Common myeloid progenitor, CD34-positive (primary cell): ENCODE data around the gene AFF4.

Source experiments
- CTCF ChIA-PET: fragments of 350-600 bp; sonication (Branson Sonifier 250); formaldehyde crosslinking; loops from one replicate; lab custom pipeline; 2021; ENCODE audit warnings: antibody characterized with exemption; lab: Charles Lee
- POLR2A ChIA-PET: fragments of 350-600 bp; sonication (Branson Sonifier 250); formaldehyde crosslinking; loops from one replicate; lab custom pipeline; 2021; ENCODE audit warnings: antibody characterized with exemption; lab: Charles Lee
- DNase-seq, 3 donors: peaks; one replicate each; pipeline versions ENCODE4 v3.0.0 to v3.0.0-alpha.2; 2013
- H3K27ac ChIP-seq, 2 experiments: 1 replicate in 1 of 2; 2 replicates in 1 of 2; pipeline ENCODE4 v1.7.0; 2013; ENCODE audit warnings: inconsistent platforms in 2 of 2, low read length in 2 of 2, mild to moderate bottlenecking in 2 of 2, low read depth in 1 of 2, moderate library complexity in 1 of 2; ENCODE audit not compliant: severe bottlenecking in 2 of 2, insufficient read depth in 1 of 2, poor library complexity in 1 of 2
- H3K27me3 ChIP-seq, 5 experiments: replicated peaks in 2 of 5; 1 replicate in 3 of 5; 2 replicates in 2 of 5; pipeline versions ENCODE4 v1.6.1 to v1.7.0; 2013; ENCODE audit warnings: low read length in 4 of 5, mild to moderate bottlenecking in 2 of 5, moderate library complexity in 2 of 5, inconsistent platforms in 1 of 5; ENCODE audit not compliant: insufficient read depth in 5 of 5, control insufficient read depth in 4 of 5
- H3K36me3 ChIP-seq, 4 experiments: 1 replicate in 2 of 4; 2 replicates in 2 of 4; pipeline versions ENCODE4 v1.6.1 to v1.7.0; 2013; ENCODE audit warnings: low read length in 3 of 4, control low read depth in 1 of 4, mild to moderate bottlenecking in 1 of 4; ENCODE audit not compliant: control insufficient read depth in 4 of 4, insufficient read depth in 4 of 4
- H3K4me1 ChIP-seq, 4 experiments: 1 replicate in 3 of 4; 2 replicates in 1 of 4; pipeline versions ENCODE4 v1.6.1 to v1.7.1; 2013; ENCODE audit warnings: low read length in 3 of 4, mild to moderate bottlenecking in 3 of 4, control low read depth in 1 of 4, inconsistent platforms in 1 of 4, moderate library complexity in 1 of 4; ENCODE audit not compliant: control insufficient read depth in 4 of 4, insufficient read depth in 4 of 4; ENCODE audit errors: control extremely low read depth in 1 of 4
- H3K4me3 ChIP-seq, 7 experiments: 1 replicate in 4 of 7; 2 replicates in 3 of 7; pipeline versions ENCODE4 v1.5.1 to v1.7.0; 2013; ENCODE audit warnings: mild to moderate bottlenecking in 7 of 7, low read length in 6 of 7, moderate library complexity in 6 of 7, inconsistent platforms in 2 of 7, low read depth in 2 of 7, control low read depth in 1 of 7; ENCODE audit not compliant: insufficient read depth in 4 of 7, control insufficient read depth in 1 of 7; ENCODE audit errors: extremely low read depth in 1 of 7
- H3K9me3 ChIP-seq, 5 experiments: 1 replicate in 4 of 5; 2 replicates in 1 of 5; pipeline versions ENCODE4 v1.6.1 to v1.7.1; 2013; ENCODE audit warnings: low read length in 4 of 5, mild to moderate bottlenecking in 2 of 5, inconsistent platforms in 1 of 5, low read depth in 1 of 5, moderate library complexity in 1 of 5; ENCODE audit not compliant: control insufficient read depth in 4 of 5, insufficient read depth in 2 of 5; ENCODE audit errors: control extremely low read depth in 1 of 5
- WGBS: methylation state at CpG from one replicate; pipeline ENCODE4 v1.1.5; 2013; ENCODE audit not compliant: insufficient coverage; 5-methylcytosine and 5-hydroxymethylcytosine counted together

The AFF4 gene

GRCh38 chr5:132871459-132872284 lies 91.8 kb downstream of the AFF4 start:
- CTCF ChIA-PET: interaction anchor here (1.2 to 6.2 kb wide), 4 partner anchors 8 to 41 kb away, joined by 3 to 31 read pairs (median 6); partner anchors contain the start of gene SHROOM1
- H3K9me3 ChIP-seq: no peaks in the 10 kb centered on the region
- POLR2A ChIA-PET: no interaction called here
- peaks cover 5 to 11% (median 7%) of the 10 kb centered on the region in 4 experiments for H3K4me1 ChIP-seq
- DNase-seq: no peak
- H3K27ac ChIP-seq: no peak overlapping the region
- H3K4me3 ChIP-seq: no peak overlapping the region
- H3K27me3 ChIP-seq: no peaks in the 10 kb centered on the region
- peaks cover 4 to 58% (median 20%) of the 10 kb centered on the region in 4 experiments for H3K36me3 ChIP-seq
- WGBS: 93% methylated on average over 3 of the region's 5 CpGs

- Histone ChIP-seq H3K36me3 (peaks cover 4 to 56% (median 20%) of the 10 kb centered on the region in 4 experiments), H3K4me1 (peaks cover 5 to 15% (median 12%) of the 10 kb centered on the region in 4 experiments), H3K4me3 (no peak overlapping the region), H3K9me3 (no peaks in the 10 kb centered on the region), H3K27me3 (no peaks in the 10 kb centered on the region), H3K27ac (no peak overlapping the region)
- ChIA-PET POLR2A (no interaction called here), CTCF (interaction anchor here (1.2 to 6.2 kb wide), 4 partner anchors 9 to 50 kb away, joined by 3 to 31 read pairs (median 6); partner anchors contain the start of gene SHROOM1)
- DNase-seq: no peak
- 94% methylated on average over 2 of the region's 2 CpGs for WGBS
These were observed 92.6 kb downstream of the AFF4 start for GRCh38 chr5:132870801-132871200.

GRCh38 chr5:132868754-132869153 lies 94.7 kb downstream of the AFF4 start:
- Histone ChIP-seq H3K4me1 (peaks cover 5 to 20% (median 17%) of the 10 kb centered on the region in 4 experiments), H3K4me3 (no peak overlapping the region), H3K27ac (no peak overlapping the region), H3K9me3 (no peaks in the 10 kb centered on the region), H3K36me3 (peaks cover 4 to 49% (median 17%) of the 10 kb centered on the region in 4 experiments), H3K27me3 (no peaks in the 10 kb centered on the region)
- no peak for DNase-seq
- CTCF ChIA-PET: interaction anchor here (0.6 to 2.8 kb wide), 5 partner anchors 11 to 1930 kb away, joined by 3 to 14 read pairs (median 3); no protein-coding TSS in a partner anchor
- 100% methylated on average over 3 of the region's 4 CpGs for WGBS
- POLR2A ChIA-PET: no interaction called here

GRCh38 chr5:132867046-132867451 lies 96.4 kb downstream of the AFF4 start:
- ChIA-PET CTCF (interaction anchor here (0.9 to 6.6 kb wide), 9 partner anchors 10 to 365 kb away, joined by 3 to 34 read pairs (median 7); partner anchors contain the start of gene SHROOM1), POLR2A (interaction anchor here (0.9 kb wide), 2 partner anchors 41 to 400 kb away, joined by 3 read pairs; no protein-coding TSS in a partner anchor)
- Histone ChIP-seq H3K4me3 (peak overlapping the region; percentile 64 to 95 (median 86)), H3K9me3 (no peaks in the 10 kb centered on the region), H3K36me3 (peaks cover 4 to 37% (median 16%) of the 10 kb centered on the region in 4 experiments), H3K4me1 (peaks cover 5 to 20% (median 17%) of the 10 kb centered on the region in 4 experiments), H3K27me3 (no peaks in the 10 kb centered on the region), H3K27ac (peak overlapping the region; percentile 75 to 91)
- no peak for DNase-seq
- WGBS: 15% methylated on average over 7 of the region's 13 CpGs

GRCh38 chr5:132866342-132867045 lies 96.9 kb downstream of the AFF4 start, which contains the start of the genes GDF9 and UQCRQ:
GDF9 (minus strand) TSS chr5:132866469; CDS start chr5:132864533, 1,936 bp downstream.
UQCRQ (plus strand) TSS chr5:132866642; CDS start chr5:132866882, 240 bp downstream.
- 0% methylated on average over 55 of the region's 55 CpGs for WGBS
- POLR2A ChIA-PET: interaction anchor here (0.5 to 0.9 kb wide), 3 partner anchors 41 to 534 kb away, joined by 3 to 4 read pairs (median 3); no protein-coding TSS in a partner anchor
- CTCF ChIA-PET: interaction anchor here (0.7 to 6.6 kb wide), 12 partner anchors 9 to 364 kb away, joined by 3 to 34 read pairs (median 3); partner anchors contain the start of gene SHROOM1
- Histone ChIP-seq H3K4me3 (peak within 1 kb of the TSS; percentile 64 to 95 (median 86)), H3K27ac (peak within 1 kb of the TSS; percentile 75 to 91), H3K4me1 (peaks cover 5 to 20% (median 17%) of the 10 kb centered on the region in 4 experiments), H3K27me3 (no peaks in the 10 kb centered on the region), H3K9me3 (no peaks in the 10 kb centered on the region), H3K36me3 (peaks cover 4 to 32% (median 14%) of the 10 kb centered on the region in 4 experiments)
- DNase-seq: peak; percentile 100

- Histone ChIP-seq H3K9me3 (no peaks in the 10 kb centered on the region), H3K27ac (peak overlapping the region; percentile 75 to 91), H3K4me1 (peaks cover 5 to 20% (median 17%) of the 10 kb centered on the region in 4 experiments), H3K27me3 (no peaks in the 10 kb centered on the region), H3K36me3 (peaks cover 4 to 26% (median 13%) of the 10 kb centered on the region in 4 experiments), H3K4me3 (peak overlapping the region; percentile 64 to 95 (median 86))
- no peak for DNase-seq
- ChIA-PET CTCF (interaction anchor here (0.7 to 6.6 kb wide), 11 partner anchors 9 to 364 kb away, joined by 3 to 34 read pairs (median 3); partner anchors contain the start of gene SHROOM1), POLR2A (interaction anchor here (0.5 to 0.9 kb wide), 2 partner anchors 40 to 534 kb away, joined by 3 to 4 read pairs; no protein-coding TSS in a partner anchor)
- 45% methylated on average over 30 of the region's 30 CpGs for WGBS
These were observed 97.6 kb downstream of the AFF4 start for GRCh38 chr5:132865668-132866341.
